Measurements from ENCODE around the gene SYT1. TPM values are rescaled to one million over a fixed set of nuclear protein-coding genes. Genes with fewer than 3 reads are reported as not detected.

The SYT1 gene
- total RNA-seq, 5 donors from 2014 or later (not counting 1 experiment from before 2014, with no cell fraction given) = 0.09 TPM; not detected in 3

GRCh38 chr12:78970041-78970440 lies 105.5 kb downstream of the SYT1 start:
- H3K4me1 ChIP-seq (ENCODE audit: control insufficient read depth in 1 of 2, extremely low read depth in 1 of 2, insufficient read depth in 2 of 2, low read length in 2 of 2) = no peaks in the 10 kb centered on the region
- no peaks in the 10 kb centered on the region for H3K4me1 Mint-ChIP-seq
- H3K36me3 ChIP-seq (ENCODE audit: control insufficient read depth in 2 of 2, extremely low read depth in 1 of 2, insufficient read depth in 1 of 2, low read length in 1 of 2) = no peaks in the 10 kb centered on the region
- no peaks in the 10 kb centered on the region for H3K27me3 Mint-ChIP-seq
- peaks cover 14 to 20% (median 14%) of the 10 kb centered on the region in 3 donors for H3K9me3 Mint-ChIP-seq
- H3K27me3 ChIP-seq (replicated peaks in 1 of 2; ENCODE audit: control insufficient read depth in 2 of 2, extremely low read depth in 1 of 2, insufficient read depth in 2 of 2, low read length in 1 of 2) = no peaks in the 10 kb centered on the region
- ATAC-seq (replicated peaks in 1 of 4) (no peak), DNase-seq (no peak)
- H3K36me3 Mint-ChIP-seq = no peaks in the 10 kb centered on the region
- ChIA-PET CTCF (no interaction called here), POLR2A (no interaction called here)
- no peak overlapping the region for H3K27ac Mint-ChIP-seq
- H3K4me3 Mint-ChIP-seq = no peak overlapping the region
- H3K9me3 ChIP-seq = no peaks in the 10 kb centered on the region
- no peak overlapping the region for H3K4me3 ChIP-seq (ENCODE audit: control insufficient read depth in 1 of 2, extremely low read depth in 1 of 2, low read length in 1 of 2)
- no peak overlapping the region for H3K27ac ChIP-seq (ENCODE audit: low read length)

GRCh38 chr12:78977304-78977867 lies 112.8 kb downstream of the SYT1 start:
- H3K27me3 ChIP-seq (replicated peaks in 1 of 2; ENCODE audit: control insufficient read depth in 2 of 2, extremely low read depth in 1 of 2, insufficient read depth in 2 of 2, low read length in 1 of 2) = no peaks in the 10 kb centered on the region
- Mint-ChIP-seq H3K9me3 (peaks cover 4 to 15% (median 4%) of the 10 kb centered on the region in 3 donors), H3K4me1 (no peaks in the 10 kb centered on the region), H3K4me3 (no peak overlapping the region), H3K36me3 (no peaks in the 10 kb centered on the region), H3K27ac (no peak overlapping the region), H3K27me3 (no peaks in the 10 kb centered on the region)
- no peak overlapping the region for H3K27ac ChIP-seq (ENCODE audit: low read length)
- ChIA-PET CTCF (no interaction called here), POLR2A (no interaction called here)
- no peaks in the 10 kb centered on the region for H3K4me1 ChIP-seq (ENCODE audit: control insufficient read depth in 1 of 2, extremely low read depth in 1 of 2, insufficient read depth in 2 of 2, low read length in 2 of 2)
- no peak overlapping the region for H3K4me3 ChIP-seq (ENCODE audit: control insufficient read depth in 1 of 2, extremely low read depth in 1 of 2, low read length in 1 of 2)
- no peaks in the 10 kb centered on the region for H3K9me3 ChIP-seq
- no peaks in the 10 kb centered on the region for H3K36me3 ChIP-seq (ENCODE audit: control insufficient read depth in 2 of 2, extremely low read depth in 1 of 2, insufficient read depth in 1 of 2, low read length in 1 of 2)
- ATAC-seq (replicated peaks in 1 of 4) = no peak
- WGBS (ENCODE audit: insufficient coverage) = no CpG with 5 or more reads among the region's 3 CpGs
- no peak for DNase-seq

- ChIA-PET POLR2A (interaction anchor here in 1 of 2 donors (0.6 kb wide), 1 partner anchor 9 kb away, joined by 3 read pairs; no protein-coding TSS in a partner anchor), CTCF (interaction anchor here in 1 of 2 donors (0.7 kb wide), 1 partner anchor 519 kb away, joined by 5 read pairs; no protein-coding TSS in a partner anchor)
- no peaks in the 10 kb centered on the region for H3K36me3 Mint-ChIP-seq
- peaks cover 0 to 12% (median 5%) of the 10 kb centered on the region in 3 donors for H3K9me3 Mint-ChIP-seq
- no peak overlapping the region for H3K27ac Mint-ChIP-seq
- no peak for DNase-seq
- Histone ChIP-seq H3K27ac (ENCODE audit: low read length) (no peak overlapping the region), H3K9me3 (no peaks in the 10 kb centered on the region), H3K27me3 (replicated peaks in 1 of 2; ENCODE audit: control insufficient read depth in 2 of 2, extremely low read depth in 1 of 2, insufficient read depth in 2 of 2, low read length in 1 of 2) (no peaks in the 10 kb centered on the region), H3K4me1 (ENCODE audit: control insufficient read depth in 1 of 2, extremely low read depth in 1 of 2, insufficient read depth in 2 of 2, low read length in 2 of 2) (no peaks in the 10 kb centered on the region), H3K4me3 (ENCODE audit: control insufficient read depth in 1 of 2, extremely low read depth in 1 of 2, low read length in 1 of 2) (no peak overlapping the region), H3K36me3 (ENCODE audit: control insufficient read depth in 2 of 2, extremely low read depth in 1 of 2, insufficient read depth in 1 of 2, low read length in 1 of 2) (no peaks in the 10 kb centered on the region)
- no peaks in the 10 kb centered on the region for H3K4me1 Mint-ChIP-seq
- 80% methylated on average over 1 of the region's 9 CpGs for WGBS (ENCODE audit: insufficient coverage)
- H3K27me3 Mint-ChIP-seq = no peaks in the 10 kb centered on the region
- no peak overlapping the region for H3K4me3 Mint-ChIP-seq
- no peak for ATAC-seq (replicated peaks in 1 of 4)
Measured at GRCh38 chr12:78994168-78994791, 129.7 kb downstream of the SYT1 start.

- H3K27ac Mint-ChIP-seq = no peak overlapping the region
- no peaks in the 10 kb centered on the region for H3K4me1 ChIP-seq (ENCODE audit: control insufficient read depth in 1 of 2, extremely low read depth in 1 of 2, insufficient read depth in 2 of 2, low read length in 2 of 2)
- H3K4me1 Mint-ChIP-seq = no peaks in the 10 kb centered on the region
- no peak overlapping the region for H3K4me3 Mint-ChIP-seq
- ChIA-PET POLR2A (no interaction called here), CTCF (no interaction called here)
- H3K9me3 Mint-ChIP-seq = peaks cover 2 to 16% (median 3%) of the 10 kb centered on the region in 3 donors
- H3K27ac ChIP-seq (ENCODE audit: low read length) = no peak overlapping the region
- ATAC-seq (replicated peaks in 1 of 4) (no peak), DNase-seq (no peak)
- H3K9me3 ChIP-seq = no peaks in the 10 kb centered on the region
- no peaks in the 10 kb centered on the region for H3K27me3 Mint-ChIP-seq
- no peaks in the 10 kb centered on the region for H3K27me3 ChIP-seq (replicated peaks in 1 of 2; ENCODE audit: control insufficient read depth in 2 of 2, extremely low read depth in 1 of 2, insufficient read depth in 2 of 2, low read length in 1 of 2)
- H3K36me3 Mint-ChIP-seq = no peaks in the 10 kb centered on the region
- no peak overlapping the region for H3K4me3 ChIP-seq (ENCODE audit: control insufficient read depth in 1 of 2, extremely low read depth in 1 of 2, low read length in 1 of 2)
- no CpG with 5 or more reads among the region's 1 CpG for WGBS (ENCODE audit: insufficient coverage)
- no peaks in the 10 kb centered on the region for H3K36me3 ChIP-seq (ENCODE audit: control insufficient read depth in 2 of 2, extremely low read depth in 1 of 2, insufficient read depth in 1 of 2, low read length in 1 of 2)
Measured at GRCh38 chr12:79000501-79000900, 135.9 kb downstream of the SYT1 start.

DNA sequence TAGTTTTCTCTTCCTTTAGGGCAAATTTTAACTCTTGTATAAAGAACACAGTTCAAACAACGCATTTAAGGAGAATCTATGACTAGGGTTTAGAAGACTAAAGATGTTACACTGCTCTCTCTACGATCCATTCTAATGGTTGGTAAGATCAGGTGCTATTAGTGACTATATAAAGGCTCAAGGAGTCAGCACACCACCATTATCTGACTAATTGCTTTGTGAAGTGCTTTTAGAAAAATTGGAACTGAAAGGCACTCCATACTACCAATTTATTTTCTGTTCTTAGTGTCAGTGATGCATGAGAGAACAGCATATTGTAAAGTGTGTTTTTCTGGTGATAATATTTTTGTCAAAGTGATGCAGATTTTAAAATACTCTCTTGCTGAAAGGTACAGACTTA lies 136.8 kb downstream of the SYT1 start:
- Mint-ChIP-seq H3K4me3 (no peak overlapping the region), H3K4me1 (no peaks in the 10 kb centered on the region), H3K36me3 (no peaks in the 10 kb centered on the region), H3K9me3 (peaks cover 0 to 16% (median 3%) of the 10 kb centered on the region in 3 donors), H3K27ac (no peak overlapping the region), H3K27me3 (no peaks in the 10 kb centered on the region)
- no peaks in the 10 kb centered on the region for H3K4me1 ChIP-seq (ENCODE audit: control insufficient read depth in 1 of 2, extremely low read depth in 1 of 2, insufficient read depth in 2 of 2, low read length in 2 of 2)
- no peak overlapping the region for H3K4me3 ChIP-seq (ENCODE audit: control insufficient read depth in 1 of 2, extremely low read depth in 1 of 2, low read length in 1 of 2)
- H3K9me3 ChIP-seq = no peaks in the 10 kb centered on the region
- H3K27me3 ChIP-seq (replicated peaks in 1 of 2; ENCODE audit: control insufficient read depth in 2 of 2, extremely low read depth in 1 of 2, insufficient read depth in 2 of 2, low read length in 1 of 2) = no peaks in the 10 kb centered on the region
- H3K27ac ChIP-seq (ENCODE audit: low read length) = no peak overlapping the region
- ChIA-PET POLR2A (no interaction called here), CTCF (no interaction called here)
- no CpG with 5 or more reads among the region's 2 CpGs for WGBS (ENCODE audit: insufficient coverage)
- H3K36me3 ChIP-seq (ENCODE audit: control insufficient read depth in 2 of 2, extremely low read depth in 1 of 2, insufficient read depth in 1 of 2, low read length in 1 of 2) = no peaks in the 10 kb centered on the region
- DNase-seq = no peak
- ATAC-seq (replicated peaks in 1 of 4) = no peak

- H3K36me3 ChIP-seq (ENCODE audit: control insufficient read depth in 2 of 2, extremely low read depth in 1 of 2, insufficient read depth in 1 of 2, low read length in 1 of 2) = no peaks in the 10 kb centered on the region
- CTCF ChIA-PET = interaction anchor here in 1 of 2 donors (0.6 kb wide), 1 partner anchor 1197 kb away, joined by 3 read pairs; no protein-coding TSS in a partner anchor
- no peaks in the 10 kb centered on the region for H3K27me3 ChIP-seq (replicated peaks in 1 of 2; ENCODE audit: control insufficient read depth in 2 of 2, extremely low read depth in 1 of 2, insufficient read depth in 2 of 2, low read length in 1 of 2)
- no peaks in the 10 kb centered on the region for H3K4me1 Mint-ChIP-seq
- H3K9me3 Mint-ChIP-seq = peaks cover 0 to under 1% (median 0%) of the 10 kb centered on the region in 3 donors
- H3K4me3 ChIP-seq (ENCODE audit: control insufficient read depth in 1 of 2, extremely low read depth in 1 of 2, low read length in 1 of 2) = no peak overlapping the region
- H3K27ac Mint-ChIP-seq = no peak overlapping the region
- H3K9me3 ChIP-seq = no peaks in the 10 kb centered on the region
- ATAC-seq (replicated peaks in 1 of 4) = no peak
- no peaks in the 10 kb centered on the region for H3K36me3 Mint-ChIP-seq
- no peak overlapping the region for H3K27ac ChIP-seq (ENCODE audit: low read length)
- no CpG with 5 or more reads among the region's 1 CpG for WGBS (ENCODE audit: insufficient coverage)
- POLR2A ChIA-PET = interaction anchor here in 1 of 2 donors (0.6 kb wide), 1 partner anchor 320 kb away, joined by 4 read pairs; no protein-coding TSS in a partner anchor
- no peaks in the 10 kb centered on the region for H3K27me3 Mint-ChIP-seq
- DNase-seq = no peak
- no peak overlapping the region for H3K4me3 Mint-ChIP-seq
- no peaks in the 10 kb centered on the region for H3K4me1 ChIP-seq (ENCODE audit: control insufficient read depth in 1 of 2, extremely low read depth in 1 of 2, insufficient read depth in 2 of 2, low read length in 2 of 2)
Measured at GRCh38 chr12:79006306-79006705, 141.7 kb downstream of the SYT1 start.
